Ramos (cell line): ENCODE measurements around the gene SPATA32.

Source experiments
- in situ Hi-C: fragments of 300-500 bp; cut with MboI; formaldehyde crosslinking; loops from one replicate; pipeline ENCODE4 v1.14.3; 2022; ENCODE audit warnings: low sequenced_read_pairs; ENCODE audit not compliant: unreplicated experiment

Gene SPATA32

DNA sequence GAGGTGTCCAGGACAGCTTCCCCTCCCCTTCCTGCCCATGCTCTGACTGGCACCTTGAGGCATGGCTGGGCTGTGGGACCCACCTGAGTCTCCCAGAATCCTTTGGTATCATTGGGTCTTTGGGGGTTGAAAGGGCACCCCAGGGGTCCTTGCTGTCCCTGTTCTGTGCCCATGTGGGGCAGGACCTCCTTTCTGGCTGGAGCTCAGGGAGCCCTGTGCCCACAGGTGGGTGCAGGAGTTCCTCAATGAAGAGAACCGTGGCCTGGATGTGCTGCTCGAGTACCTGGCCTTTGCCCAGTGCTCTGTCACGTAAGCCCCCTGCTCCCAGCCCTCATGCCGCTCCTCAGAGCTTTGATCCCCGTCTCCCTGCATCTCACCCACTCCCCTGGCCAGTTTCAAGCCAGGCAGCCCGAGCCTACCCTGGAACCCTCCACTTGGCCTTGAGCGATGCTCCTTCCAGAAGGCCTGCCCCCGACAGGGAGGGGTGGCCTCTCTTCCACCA lies 28.4 kb downstream of the SPATA32 start:
- in situ Hi-C loops = no loop called here

DNA sequence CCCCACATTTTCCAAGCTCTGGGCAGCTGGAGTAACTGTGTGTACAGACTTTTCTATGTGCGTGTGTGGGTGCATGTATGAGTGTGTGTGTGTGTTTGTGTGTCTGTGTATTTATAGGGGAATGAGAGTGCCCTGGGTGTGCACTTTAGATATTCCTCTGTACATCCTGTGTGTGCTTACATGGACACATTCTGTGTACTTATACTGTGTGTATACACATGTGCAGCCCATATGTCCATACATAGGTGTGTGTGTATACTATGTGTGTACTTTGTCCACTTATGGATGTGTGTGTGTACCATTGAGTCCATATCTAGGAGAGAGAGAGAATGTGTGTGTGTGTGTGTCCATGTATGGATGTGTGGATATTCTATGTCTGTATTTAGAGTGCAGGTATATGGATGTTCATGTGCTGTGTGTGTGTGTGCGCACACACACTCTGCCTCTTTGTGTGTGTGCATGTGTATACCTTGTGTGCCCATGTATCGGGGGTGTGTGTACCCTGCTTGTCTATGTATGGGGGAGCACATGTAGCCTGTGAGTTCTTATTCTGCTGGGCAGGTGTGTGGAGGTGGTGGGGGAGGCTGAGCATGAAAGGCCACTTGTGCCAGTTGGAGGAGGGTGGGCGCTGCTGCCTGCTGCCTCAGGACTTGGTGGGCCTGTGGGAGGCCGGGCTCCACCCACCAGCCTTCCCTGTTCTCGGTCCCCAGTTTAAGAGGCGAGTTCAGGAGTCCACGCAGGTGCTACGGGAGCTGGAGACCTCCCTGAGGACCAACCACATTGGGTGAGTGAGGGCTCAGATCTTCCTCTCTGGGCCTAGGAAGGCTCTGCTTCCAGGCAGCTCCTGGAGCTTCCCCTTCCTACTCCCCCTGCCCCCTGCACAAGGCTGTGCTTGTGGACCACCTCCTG lies 29.1 kb downstream of the SPATA32 start:
- in situ Hi-C loops = no loop called here

DNA sequence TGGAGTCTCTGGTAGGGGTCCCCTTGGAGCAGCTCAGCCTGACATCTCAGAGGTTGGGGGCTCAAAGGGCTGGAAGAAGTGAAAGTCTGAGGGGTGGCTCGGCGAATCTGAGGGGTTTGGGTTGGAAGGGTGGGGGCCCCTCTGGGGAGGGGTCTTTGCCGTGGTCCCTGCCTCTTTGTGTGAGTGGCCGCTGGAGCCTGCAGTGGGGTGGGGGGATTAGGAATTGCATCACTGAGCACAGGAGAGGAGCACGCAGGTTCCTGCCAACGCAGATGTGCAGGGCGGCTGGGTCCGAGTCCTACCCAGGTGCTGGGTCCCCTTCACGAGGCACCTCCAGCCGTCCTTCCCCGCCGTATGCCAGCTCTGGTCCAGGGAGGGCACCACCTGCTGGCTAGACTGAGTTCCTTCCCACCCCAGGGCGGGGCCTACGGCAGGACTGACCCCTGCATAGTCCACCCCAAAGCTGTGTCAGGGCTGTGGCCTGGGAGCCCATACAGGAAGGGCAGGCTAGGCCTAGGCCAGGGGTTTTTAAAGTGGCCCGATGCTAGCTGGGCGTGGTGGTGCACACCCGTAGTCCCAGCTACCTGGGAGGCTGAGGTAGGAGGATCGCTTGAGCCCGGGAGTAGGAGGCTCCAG lies 30.3 kb downstream of the SPATA32 start:
- in situ Hi-C loops = no loop called here

DNA sequence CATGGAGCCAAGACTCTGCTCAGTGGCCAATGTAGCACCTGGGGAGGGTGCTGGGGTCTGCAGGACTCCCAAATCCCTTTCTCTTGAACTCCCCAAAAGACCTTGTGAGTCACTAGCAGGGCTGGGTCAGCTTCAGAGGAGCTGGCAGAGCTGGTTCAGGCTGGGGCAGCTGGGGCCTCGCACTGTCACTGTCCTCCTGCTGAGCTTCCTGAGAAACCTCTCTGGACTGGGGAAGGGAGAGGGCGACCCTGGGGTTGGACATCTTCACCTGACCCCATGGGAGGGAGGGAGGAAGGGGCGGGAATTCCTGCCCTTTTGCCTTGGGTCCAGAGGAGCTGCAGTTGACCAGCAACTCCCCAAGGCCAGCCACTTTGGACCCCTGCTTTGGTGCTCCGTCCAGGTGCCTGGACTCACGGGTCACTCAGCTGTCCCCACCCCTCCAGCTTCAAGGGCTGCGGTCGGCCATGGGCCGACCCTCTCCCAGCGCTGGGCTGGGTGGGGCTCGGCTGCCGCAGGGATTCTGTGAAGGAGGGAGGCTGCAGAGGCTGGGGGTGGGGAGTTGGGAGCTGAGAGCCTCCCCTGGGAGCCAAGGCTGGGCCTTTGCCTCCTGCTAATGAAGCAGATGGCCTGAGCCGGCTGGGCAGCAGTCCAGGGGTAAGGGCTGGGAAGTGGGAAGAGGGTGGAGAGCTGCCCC lies 31.0 kb downstream of the SPATA32 start:
- in situ Hi-C loops = no loop called here

DNA sequence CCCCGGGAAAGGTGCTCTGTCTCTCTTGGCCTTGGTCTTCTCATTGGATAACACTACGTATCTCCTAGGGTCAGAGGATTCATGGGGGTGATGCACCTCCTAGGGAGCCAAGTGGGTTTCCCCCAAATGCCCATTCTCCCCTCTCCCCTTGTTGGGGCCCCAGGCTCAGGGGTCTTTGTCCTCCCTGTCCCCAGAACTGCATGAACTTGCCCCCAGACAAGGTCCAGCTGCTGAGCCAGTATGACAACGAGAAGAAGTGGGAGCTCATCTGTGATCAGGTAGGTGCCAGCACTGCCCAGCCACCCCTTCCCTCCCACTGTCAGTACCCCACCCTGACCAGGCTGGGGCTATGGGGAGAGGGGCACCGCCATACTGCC lies 31.5 kb downstream of the SPATA32 start:
- in situ Hi-C loops = no loop called here

DNA sequence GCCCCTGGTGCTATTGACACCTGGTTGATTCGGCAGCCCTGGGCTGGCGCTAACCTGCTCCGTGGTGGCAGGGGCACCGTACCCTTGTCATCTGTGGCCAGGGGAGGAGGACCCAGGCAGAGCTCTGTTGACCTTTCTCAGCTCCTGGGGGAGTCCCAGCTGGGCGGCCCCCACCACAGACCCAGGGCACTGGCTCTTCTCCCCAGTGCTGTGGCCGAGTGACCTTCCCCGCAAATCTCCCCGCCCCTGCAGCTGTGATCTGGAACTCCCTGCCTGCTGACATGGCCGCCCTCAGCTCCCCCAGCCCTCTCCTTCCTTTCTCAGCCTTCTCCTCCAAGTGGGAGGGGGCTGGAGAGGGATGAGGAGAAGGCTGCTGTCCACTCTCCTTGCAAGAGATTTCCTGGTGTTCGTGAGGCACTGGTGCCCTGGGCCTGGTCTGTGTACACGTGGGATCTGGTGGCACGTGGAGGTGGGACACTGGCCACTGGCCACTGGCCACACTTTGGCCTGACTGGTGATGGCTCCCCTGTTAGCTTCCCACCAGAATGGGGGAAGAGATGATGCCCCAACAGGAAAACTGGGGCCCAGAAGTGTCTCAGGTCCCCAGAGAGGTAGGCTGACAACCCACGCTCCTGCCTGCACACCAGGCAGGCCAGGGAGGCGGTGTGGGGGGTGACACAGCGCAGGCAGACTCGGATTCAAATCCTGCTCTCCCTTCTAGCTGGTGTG lies 32.0 kb downstream of the SPATA32 start:
- in situ Hi-C loops = no loop called here

DNA sequence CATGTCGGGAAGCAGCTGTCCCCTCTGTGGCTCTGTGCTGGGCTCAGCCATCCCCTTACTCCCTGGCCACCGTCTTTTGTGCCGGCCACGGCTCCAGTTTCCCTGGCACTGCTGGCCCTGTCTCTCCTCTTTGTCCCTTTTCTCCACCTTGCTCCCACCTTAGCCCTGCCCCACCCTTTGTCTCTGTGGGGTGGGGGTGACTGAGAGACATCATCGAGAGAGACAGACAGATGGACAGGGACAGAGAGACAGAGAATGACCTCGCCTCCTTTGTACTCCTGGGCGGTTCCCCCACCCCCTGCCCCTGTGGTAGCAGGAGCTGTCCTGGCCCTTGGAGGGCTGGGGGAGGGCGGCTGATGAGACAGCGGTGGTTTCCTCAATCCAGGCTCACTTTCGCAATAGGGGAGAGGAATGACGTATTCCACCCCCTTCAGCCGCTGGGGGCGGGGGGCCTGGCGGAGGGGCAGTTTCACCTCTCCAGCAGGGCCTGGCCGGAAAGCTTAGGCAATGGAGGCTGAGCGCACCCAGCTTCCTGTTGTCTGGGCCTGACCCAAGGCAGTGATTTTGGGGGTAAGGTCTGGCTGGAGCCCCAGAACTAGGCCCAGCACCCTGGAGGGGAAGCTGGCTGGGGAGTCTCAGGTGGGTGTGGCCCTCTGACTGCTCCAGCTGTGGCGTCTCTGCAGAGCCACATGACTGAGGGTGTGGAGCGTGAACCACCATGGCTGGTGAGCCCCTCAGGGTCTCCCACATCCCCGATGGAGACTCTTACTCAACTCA lies 32.9 kb downstream of the SPATA32 start:
- in situ Hi-C loops = no loop called here

DNA sequence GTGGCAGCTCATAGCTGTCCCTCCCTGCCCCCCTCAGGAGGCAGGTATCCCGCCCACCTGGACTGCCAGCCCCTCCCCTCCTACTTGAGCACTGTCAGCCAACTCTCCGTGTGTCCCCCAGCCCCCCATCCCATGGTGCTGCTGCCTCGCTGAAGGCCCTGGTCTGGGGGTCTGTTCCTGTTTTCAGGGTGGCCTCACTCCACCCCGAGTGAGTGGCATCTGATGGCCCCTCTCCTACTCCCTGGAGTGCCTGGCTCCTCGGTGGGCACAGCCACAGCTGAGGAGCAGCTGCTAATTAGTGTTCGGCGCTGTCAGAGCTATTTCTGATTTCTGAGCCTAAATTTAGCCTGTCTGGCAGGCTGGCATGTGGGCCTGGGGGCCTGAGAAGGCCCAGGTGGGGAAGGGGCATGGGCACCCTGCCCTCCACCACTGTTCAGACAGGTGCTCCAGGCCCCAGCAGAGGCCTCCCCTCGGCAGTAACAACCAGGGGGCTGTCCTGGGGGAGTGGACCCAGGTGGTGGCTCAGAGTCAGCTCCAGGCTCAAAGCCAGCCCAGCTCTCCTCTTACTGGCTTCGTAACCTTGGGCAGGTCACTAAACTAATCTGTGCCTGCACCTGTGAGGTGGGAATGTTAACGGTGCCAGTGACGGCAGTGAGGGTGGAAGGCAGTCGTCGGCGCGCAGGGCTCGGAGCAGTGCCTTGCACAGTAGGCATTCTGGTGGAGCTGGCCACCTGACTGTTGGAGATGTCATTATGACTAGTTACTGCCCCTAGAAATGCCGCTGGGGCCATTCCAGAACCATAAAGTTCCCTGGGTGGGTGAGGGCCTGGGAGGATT lies 33.8 kb downstream of the SPATA32 start:
- in situ Hi-C loops = no loop called here

DNA sequence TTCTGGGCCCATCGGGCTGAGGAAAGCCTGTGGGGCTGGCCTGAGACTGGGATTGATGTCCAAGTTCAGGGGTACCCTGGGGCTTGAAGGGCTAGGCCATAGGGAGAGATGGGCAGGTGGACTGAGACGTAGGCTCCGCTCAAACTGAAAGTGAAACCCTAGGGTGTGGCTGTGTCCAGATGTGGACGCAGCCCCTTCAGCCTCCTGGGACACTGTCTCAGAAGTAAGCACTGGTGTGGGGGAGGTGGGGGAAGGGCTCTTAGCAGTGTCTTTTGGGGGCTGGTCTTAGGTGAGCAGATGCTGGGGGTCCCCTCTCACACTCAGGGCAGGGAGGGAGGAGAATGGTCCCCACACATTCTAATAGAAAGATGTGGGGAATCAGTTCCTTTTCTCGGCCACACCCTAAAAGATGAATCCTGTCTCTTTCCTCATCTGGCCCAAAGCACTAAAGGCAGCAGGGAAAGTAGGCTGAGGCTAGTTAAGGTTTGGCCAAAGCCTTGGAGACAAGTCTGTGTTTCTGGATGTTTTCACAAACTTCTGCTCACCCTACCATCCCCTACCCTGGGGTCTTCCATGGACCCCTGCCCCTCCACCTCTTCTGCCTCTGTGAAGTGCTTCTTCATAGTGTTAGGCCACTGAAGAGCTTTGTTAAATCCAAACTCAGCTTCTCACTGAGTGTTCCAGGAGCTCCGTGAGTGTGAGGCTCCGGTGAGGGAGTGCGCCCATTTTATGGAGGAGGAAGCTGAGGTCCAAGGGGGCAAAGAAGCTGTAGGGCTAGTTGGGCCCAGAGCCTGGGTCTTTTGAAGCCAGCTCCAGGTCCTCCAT lies 34.6 kb downstream of the SPATA32 start:
- in situ Hi-C loops = no loop called here

DNA sequence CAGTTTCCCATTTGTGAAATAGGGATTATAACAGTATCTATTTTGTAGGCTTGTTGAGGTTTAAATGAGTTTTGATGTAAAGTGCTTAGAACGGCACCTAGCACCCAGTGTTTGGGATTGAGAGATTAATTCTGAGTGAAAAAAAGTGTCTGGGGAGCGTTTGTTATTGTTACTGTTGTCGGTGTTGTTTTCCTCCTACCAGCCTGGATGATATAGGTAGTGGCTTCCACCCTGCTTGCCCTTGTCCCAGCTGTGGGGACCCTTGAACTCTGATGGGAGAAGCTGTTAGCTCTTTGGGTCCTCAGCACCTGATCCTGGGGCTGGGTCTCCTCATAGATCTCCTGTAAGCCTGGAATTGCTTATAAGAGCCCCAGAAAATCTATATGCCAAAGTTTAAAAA lies 35.3 kb downstream of the SPATA32 start:
- in situ Hi-C loops = no loop called here

DNA sequence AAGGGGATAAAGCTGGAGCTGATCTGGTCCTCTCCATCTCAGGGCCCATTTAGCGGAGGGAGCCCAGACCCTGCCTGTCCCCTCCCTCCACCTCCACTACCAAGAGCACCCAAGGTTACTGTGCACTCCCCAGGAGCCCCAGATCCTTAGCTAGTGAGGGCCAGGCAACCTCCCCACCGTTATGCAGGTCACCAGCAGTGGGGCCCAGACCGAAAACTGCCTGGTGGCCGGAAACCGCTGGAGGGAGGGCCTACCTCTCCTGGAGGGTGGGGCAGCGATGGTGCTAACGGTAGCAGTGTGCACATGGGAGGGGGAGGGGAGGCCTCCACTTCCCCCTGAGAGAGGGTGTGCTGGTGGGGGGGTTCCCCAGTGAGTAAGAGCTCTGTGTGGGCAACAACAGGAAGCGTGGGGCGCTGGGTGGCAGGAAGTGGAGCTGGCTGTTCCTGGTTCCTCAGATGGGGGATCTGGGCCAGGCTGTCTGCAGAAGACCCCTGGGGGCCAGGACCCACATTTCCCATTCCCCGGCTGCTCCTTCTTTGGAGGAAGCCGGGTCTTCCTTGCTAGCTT lies 35.8 kb downstream of the SPATA32 start:
- in situ Hi-C loops = no loop called here

DNA sequence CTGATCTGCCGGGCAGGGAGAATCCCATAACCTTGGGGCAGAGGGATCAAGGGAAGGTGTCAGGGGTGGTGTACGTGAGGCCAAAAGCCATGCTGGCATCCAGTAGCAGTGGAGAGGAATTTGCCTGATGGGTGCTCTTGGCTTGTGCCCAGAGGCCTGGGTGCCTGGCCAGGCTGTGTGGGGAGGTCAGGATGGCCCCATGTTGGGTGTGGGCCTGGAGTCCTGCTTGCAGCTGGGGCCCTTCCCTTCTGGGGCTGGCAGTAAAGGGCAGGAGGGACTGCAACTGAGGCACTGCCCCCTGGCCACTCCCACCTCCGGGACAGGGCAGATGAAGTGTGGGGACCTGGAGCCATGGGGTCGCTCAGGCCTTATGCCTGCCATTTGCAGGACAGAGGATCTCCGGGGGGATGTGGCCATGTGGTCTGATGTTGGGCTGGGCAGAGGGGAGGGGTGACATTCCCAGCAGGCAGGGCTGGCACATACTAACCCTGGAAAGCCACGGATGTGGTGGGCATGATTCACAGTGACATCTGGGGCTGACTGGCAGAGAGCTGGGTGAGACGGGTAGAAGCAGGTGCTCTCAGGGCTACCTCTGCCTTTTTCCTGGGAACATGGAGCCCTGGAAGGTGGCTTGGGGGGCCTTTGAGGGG lies 36.7 kb downstream of the SPATA32 start:
- in situ Hi-C loops = no loop called here

DNA sequence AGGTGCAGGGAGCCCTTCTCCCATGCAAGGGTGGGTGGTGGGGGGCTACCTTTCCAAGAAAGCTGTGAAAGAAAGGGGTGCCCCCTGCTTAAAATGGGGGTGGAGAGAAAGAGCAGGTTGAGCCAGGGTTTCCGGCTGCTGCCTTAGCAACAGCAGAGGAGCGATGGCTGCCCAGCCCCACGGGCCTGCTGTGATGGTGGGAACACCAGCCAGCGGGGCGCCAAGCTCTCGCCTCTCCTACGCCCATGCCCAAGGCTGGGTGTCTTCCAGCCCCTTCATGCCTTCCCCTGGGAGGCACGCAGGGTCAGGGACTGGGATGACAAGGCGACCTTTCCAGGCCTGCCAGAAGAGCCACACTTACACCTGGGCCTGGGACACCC lies 37.2 kb downstream of the SPATA32 start:
- in situ Hi-C loops = loop anchor here (5.0 kb wide), 1 partner anchor 168 kb away; no protein-coding TSS in a partner anchor

DNA sequence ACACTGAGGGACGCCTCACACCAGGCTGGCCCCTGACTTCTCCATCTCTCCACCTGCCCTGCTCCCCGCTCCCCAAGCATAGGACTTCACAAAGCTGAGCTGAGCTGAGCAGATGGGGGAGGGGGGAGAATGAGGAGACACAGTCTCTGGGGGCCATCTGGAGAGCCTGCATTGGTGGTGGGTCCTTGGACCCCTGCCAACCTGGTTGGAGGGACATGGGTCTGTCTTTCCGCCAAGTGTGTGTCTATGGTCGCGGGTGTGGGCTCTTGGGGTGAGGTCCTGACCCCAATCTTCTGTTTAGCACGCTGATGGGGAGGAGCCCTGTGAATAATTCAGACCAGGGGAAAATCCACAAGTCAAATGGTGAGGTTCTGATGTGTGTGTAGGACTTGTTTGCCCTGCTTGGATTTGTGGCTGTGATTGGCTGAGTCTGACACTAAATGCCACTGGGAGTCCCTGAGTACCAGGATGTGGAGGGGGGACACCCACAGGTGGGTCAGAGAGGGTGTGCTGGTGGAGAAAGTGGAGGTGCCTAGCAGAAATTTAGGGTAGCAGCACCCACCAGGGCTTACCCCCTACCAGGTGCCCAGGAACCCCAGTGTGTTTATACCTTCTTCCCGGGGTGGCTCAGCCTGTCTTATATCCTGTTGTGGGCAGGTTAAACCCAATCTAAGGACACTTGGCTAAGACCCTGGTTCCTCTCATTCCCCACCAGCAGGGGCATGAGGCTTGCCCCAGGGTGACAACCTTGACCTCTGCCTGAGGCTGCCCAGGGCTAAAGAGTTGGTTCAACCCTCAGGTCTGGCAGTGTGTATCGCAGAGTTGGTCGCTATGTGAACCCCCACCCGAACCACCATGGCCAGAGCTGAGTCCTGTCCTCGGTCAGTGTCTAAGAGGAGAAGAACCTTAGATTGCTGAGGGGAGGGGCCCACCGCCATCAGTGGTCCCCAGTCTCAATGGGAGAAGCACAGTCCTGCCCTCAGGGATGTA lies 38.1 kb downstream of the SPATA32 start:
- in situ Hi-C loops = loop anchor here (5.0 kb wide), 1 partner anchor 168 kb away; no protein-coding TSS in a partner anchor

DNA sequence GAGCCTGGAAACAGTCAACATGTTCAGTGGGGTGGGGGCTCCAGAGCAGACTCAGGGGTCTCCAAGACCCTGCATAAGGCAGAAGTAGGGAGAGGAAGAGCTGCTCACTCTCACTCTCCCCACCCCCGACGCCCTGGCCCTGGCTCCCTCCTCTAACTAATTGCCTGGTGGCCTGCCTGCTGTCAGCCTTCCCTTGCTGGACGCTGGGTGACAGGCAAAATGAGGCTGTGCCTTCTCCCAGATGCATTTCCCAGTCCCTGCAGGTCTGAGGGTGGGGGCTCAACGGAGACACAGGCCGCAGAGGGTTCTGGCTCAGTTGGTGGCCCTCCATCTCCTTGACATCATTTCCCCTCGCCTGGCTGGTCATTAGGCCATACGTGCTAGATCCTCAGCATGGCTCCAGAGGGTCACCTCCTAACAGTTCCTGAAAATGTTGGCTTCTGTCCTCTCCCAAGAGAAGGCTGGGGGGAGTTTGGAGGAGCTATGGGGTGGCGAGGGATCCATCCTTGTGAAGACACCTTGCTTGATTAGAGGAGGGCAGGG lies 38.8 kb downstream of the SPATA32 start:
- in situ Hi-C loops = loop anchor here (5.0 kb wide), 1 partner anchor 169 kb away; no protein-coding TSS in a partner anchor
